ENCODE data around the gene IQSEC3.

- TF ChIP-seq ZFX (IDR thresholded peaks at IDR 0.05) = no peak
- TF ChIP-seq, protein P1, sequence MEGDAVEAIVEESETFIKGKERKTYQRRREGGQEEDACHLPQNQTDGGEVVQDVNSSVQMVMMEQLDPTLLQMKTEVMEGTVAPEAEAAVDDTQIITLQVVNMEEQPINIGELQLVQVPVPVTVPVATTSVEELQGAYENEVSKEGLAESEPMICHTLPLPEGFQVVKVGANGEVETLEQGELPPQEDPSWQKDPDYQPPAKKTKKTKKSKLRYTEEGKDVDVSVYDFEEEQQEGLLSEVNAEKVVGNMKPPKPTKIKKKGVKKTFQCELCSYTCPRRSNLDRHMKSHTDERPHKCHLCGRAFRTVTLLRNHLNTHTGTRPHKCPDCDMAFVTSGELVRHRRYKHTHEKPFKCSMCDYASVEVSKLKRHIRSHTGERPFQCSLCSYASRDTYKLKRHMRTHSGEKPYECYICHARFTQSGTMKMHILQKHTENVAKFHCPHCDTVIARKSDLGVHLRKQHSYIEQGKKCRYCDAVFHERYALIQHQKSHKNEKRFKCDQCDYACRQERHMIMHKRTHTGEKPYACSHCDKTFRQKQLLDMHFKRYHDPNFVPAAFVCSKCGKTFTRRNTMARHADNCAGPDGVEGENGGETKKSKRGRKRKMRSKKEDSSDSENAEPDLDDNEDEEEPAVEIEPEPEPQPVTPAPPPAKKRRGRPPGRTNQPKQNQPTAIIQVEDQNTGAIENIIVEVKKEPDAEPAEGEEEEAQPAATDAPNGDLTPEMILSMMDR (conservative IDR thresholded peaks at IDR 0.05) = no peak
Observed at GRCh38 chr12:175250-175649, 108.7 kb downstream of the IQSEC3 start.
